Panc1 (cell line): ENCODE data around the gene PDE4B. TPM values are rescaled to one million over a fixed set of nuclear protein-coding genes. Genes with fewer than 3 reads are reported as not detected.

Source experiments
- ATAC-seq: fragments of 200-7000 bp; cut with Tn5 transposase; 2 replicates; pipeline ENCODE4 v1.9.1; 2020; ENCODE audit warnings: mild to moderate bottlenecking, moderate library complexity
- BruUV-seq: library from RNA; stranded (reverse); fragments of 400-500 nt; replicated peaks from 2 replicates; lab custom pipeline; 2021; lab: Mats Ljungman, UMichigan
- CTCF ChIA-PET: fragments of 300-600 bp; sonication (Branson Sonifier 250); formaldehyde crosslinking; loops from one replicate; lab custom pipeline; 2022; ENCODE audit warnings: antibody characterized with exemption; lab: Charles Lee
- POLR2A ChIA-PET: fragments of 300-600 bp; sonication (Branson Sonifier 250); formaldehyde crosslinking; loops from one replicate; lab custom pipeline; 2022; ENCODE audit warnings: antibody characterized with exemption; lab: Charles Lee
- DNase-seq: peaks from one replicate; pipeline ENCODE4 v3.0.0-alpha.2; 2010; ENCODE audit warnings: low read depth, low spot score
- H3K27ac ChIP-seq: 2 replicates; pipeline ENCODE4 v1.5.1; 2011; ENCODE audit warnings: mild to moderate bottlenecking, low read length, inconsistent platforms
- H3K27me3 ChIP-seq: fragments of 200-500 bp; sonication (Bioruptor generic); 2 replicates; pipeline ENCODE4 v1.6.0; 2014; ENCODE audit warnings: low read length, inconsistent platforms; ENCODE audit not compliant: control insufficient read depth, insufficient read depth
- H3K36me3 ChIP-seq: fragments of 200-500 bp; sonication (Bioruptor generic); 2 replicates; pipeline ENCODE4 v1.5.1; 2014; ENCODE audit warnings: inconsistent platforms, mild to moderate bottlenecking, low read length, moderate library complexity; ENCODE audit not compliant: control insufficient read depth, insufficient read depth
- H3K4me1 ChIP-seq: 2 replicates; pipeline ENCODE4 v1.5.1; 2011; ENCODE audit warnings: inconsistent platforms, mild to moderate bottlenecking, low read length, moderate library complexity; ENCODE audit not compliant: control insufficient read depth, insufficient read depth
- H3K4me3 ChIP-seq, 2 experiments: 2 replicates each; pipeline ENCODE4 v1.5.1; 2011 to 2012; ENCODE audit warnings: low read depth in 2 of 2, low read length in 2 of 2, mild to moderate bottlenecking in 2 of 2, inconsistent platforms in 1 of 2, moderate library complexity in 1 of 2
- H3K9me3 ChIP-seq: fragments of 200-500 bp; sonication (Bioruptor generic); 2 replicates; pipeline ENCODE4 v1.5.1; 2014; ENCODE audit warnings: low read depth, mild to moderate bottlenecking, inconsistent platforms, low read length, moderate library complexity; ENCODE audit not compliant: control insufficient read depth, insufficient read depth
- POLR2AphosphoS5 ChIP-seq: IDR thresholded peaks from 2 replicates; pipeline ENCODE4 v1.6.1; 2012; ENCODE audit warnings: mild to moderate bottlenecking, low read depth, low read length, moderate library complexity
- REST ChIP-seq, 2 experiments: IDR thresholded peaks; 2 replicates each; pipeline ENCODE4 v1.6.1; 2011 to 2012; ENCODE audit warnings: low read depth in 2 of 2, control low read depth in 1 of 2, low read length in 1 of 2, mild to moderate bottlenecking in 1 of 2, moderate library complexity in 1 of 2; ENCODE audit not compliant: insufficient read depth in 1 of 2
- SIN3A ChIP-seq: IDR thresholded peaks from 2 replicates; pipeline ENCODE4 v1.6.1; 2012; ENCODE audit warnings: low read depth, mild to moderate bottlenecking, low read length, moderate library complexity, borderline replicate concordance; ENCODE audit not compliant: insufficient read depth
- TCF7L2 ChIP-seq: IDR thresholded peaks from 2 replicates; pipeline ENCODE4 v1.6.1; 2011; ENCODE audit warnings: mild to moderate bottlenecking, low read depth, low read length, inconsistent platforms
- in situ Hi-C: cut with HindIII; loops from 2 replicates; pipeline ENCODE4 v1.10.0; 2016; ENCODE audit warnings: low sequenced_read_pairs, low pct_unique_long_range_greater_than_20kb
- intact Hi-C: fragments of 100-400 bp; cut with micrococcal nuclease; formaldehyde crosslinking; loops from one replicate; pipeline ENCODE4 v1.10.0; 2022; ENCODE audit not compliant: unreplicated experiment
- total RNA-seq: library from RNA; stranded (reverse); gene quantifications from one replicate; pipeline ENCODE4 v1.2.1, GENCODE V29; 2021; ENCODE audit not compliant: unreplicated experiment
- TF ChIP-seq, protein P1 (sequence below): fragments of 450-650 bp; IDR thresholded peaks from 2 replicates; pipeline ENCODE4 v1.5.1; 2017; ENCODE audit warnings: mild to moderate bottlenecking

The PDE4B gene
- total RNA-seq, 1 experiment from 2014 or later = 0.26 TPM

GRCh38 chr1:66373157-66373591 lies 580.5 kb downstream of the PDE4B start:
- in situ Hi-C loops = no loop called here
- H3K27ac ChIP-seq = no peak overlapping the region
- H3K4me1 ChIP-seq = no peaks in the 10 kb centered on the region
- TF ChIP-seq TCF7L2 (no peak), POLR2AphosphoS5 (no peak), REST (IDR thresholded peaks at IDR 0.05; ENCODE audit: insufficient read depth in 1 of 2, low read depth in 2 of 2, low read length in 1 of 2) (no peak), SIN3A (no peak)
- TF ChIP-seq, protein P1, sequence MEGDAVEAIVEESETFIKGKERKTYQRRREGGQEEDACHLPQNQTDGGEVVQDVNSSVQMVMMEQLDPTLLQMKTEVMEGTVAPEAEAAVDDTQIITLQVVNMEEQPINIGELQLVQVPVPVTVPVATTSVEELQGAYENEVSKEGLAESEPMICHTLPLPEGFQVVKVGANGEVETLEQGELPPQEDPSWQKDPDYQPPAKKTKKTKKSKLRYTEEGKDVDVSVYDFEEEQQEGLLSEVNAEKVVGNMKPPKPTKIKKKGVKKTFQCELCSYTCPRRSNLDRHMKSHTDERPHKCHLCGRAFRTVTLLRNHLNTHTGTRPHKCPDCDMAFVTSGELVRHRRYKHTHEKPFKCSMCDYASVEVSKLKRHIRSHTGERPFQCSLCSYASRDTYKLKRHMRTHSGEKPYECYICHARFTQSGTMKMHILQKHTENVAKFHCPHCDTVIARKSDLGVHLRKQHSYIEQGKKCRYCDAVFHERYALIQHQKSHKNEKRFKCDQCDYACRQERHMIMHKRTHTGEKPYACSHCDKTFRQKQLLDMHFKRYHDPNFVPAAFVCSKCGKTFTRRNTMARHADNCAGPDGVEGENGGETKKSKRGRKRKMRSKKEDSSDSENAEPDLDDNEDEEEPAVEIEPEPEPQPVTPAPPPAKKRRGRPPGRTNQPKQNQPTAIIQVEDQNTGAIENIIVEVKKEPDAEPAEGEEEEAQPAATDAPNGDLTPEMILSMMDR = no peak
- ChIA-PET CTCF (no interaction called here), POLR2A (no interaction called here)
- H3K9me3 ChIP-seq = no peaks in the 10 kb centered on the region
- H3K27me3 ChIP-seq = no peaks in the 10 kb centered on the region
- H3K4me3 ChIP-seq = no peak overlapping the region
- H3K36me3 ChIP-seq = no peaks in the 10 kb centered on the region
- DNase-seq = no peak
- no peak for ATAC-seq
- no TSS peak for BruUV-seq
- intact Hi-C loops = no loop called here

- H3K36me3 ChIP-seq = no peaks in the 10 kb centered on the region
- H3K27ac ChIP-seq = no peak overlapping the region
- in situ Hi-C loops = no loop called here
- H3K9me3 ChIP-seq = no peaks in the 10 kb centered on the region
- no peak for DNase-seq
- H3K4me1 ChIP-seq = no peaks in the 10 kb centered on the region
- CTCF ChIA-PET = no interaction called here
- ATAC-seq = no peak
- TF ChIP-seq REST (IDR thresholded peaks at IDR 0.05; ENCODE audit: insufficient read depth in 1 of 2, low read depth in 2 of 2, low read length in 1 of 2) (no peak), POLR2AphosphoS5 (no peak), SIN3A (no peak)
- BruUV-seq = no TSS peak
- H3K27me3 ChIP-seq = no peaks in the 10 kb centered on the region
- intact Hi-C loops = no loop called here
- POLR2A ChIA-PET = no interaction called here
- H3K4me3 ChIP-seq = no peak overlapping the region
Measured at GRCh38 chr1:66374148-66374547, 581.5 kb downstream of the PDE4B start.
